ENCODE data around the gene DLGAP4. TPM values are rescaled to one million over a fixed set of nuclear protein-coding genes. Genes with fewer than 3 reads are reported as not detected.
A peak's percentile ranks its signal among the peaks of the same experiment; 100 is the strongest.

Gene DLGAP4
- total and polyA plus RNA-seq, 9 of the 15 experiments (the other 6 are each of a cell fraction or from before 2014, with no cell fraction given) = 0.31 to 34.1 (median 4.5) TPM

- TF ChIP-seq NR2C2 (CRISPR knock-in tag; IDR thresholded peaks at IDR 0.05) (no peak), NR2C2 (tag; IDR thresholded peaks at IDR 0.05) (0 out of 2 replicates have a peak, but pooled peaks have one; percentile 13), POLR2AphosphoS2 (IDR thresholded peaks at IDR 0.05; ENCODE audit: low read length) (no peak), TAF1 (IDR thresholded peaks at IDR 0.05; ENCODE audit: control insufficient read depth, extremely low read depth, insufficient read depth, low read length, severe bottlenecking) (no peak), ZBTB12 (CRISPR knock-in tag; IDR thresholded peaks at IDR 0.05) (no peak), KAT2B (IDR thresholded peaks at IDR 0.05; ENCODE audit: low read depth, low read length) (no peak), U2AF2 (optimal IDR thresholded peaks at IDR 0.05; ENCODE audit: low read depth, low read length) (no peak), FOXP1 (CRISPR knock-in tag; IDR thresholded peaks at IDR 0.05) (no peak), ZNF57 (CRISPR knock-in tag; IDR thresholded peaks at IDR 0.05) (no peak), MCM3 (IDR thresholded peaks at IDR 0.05) (no peak), NFE2L1 (tag; IDR thresholded peaks at IDR 0.05; ENCODE audit: borderline replicate concordance, low read depth) (no peak), CHD2 (IDR thresholded peaks at IDR 0.05; ENCODE audit: low read depth, low read length) (0 out of 2 replicates have a peak, but pooled peaks have one; percentile 7)
- TF ChIP-seq, protein P1, sequence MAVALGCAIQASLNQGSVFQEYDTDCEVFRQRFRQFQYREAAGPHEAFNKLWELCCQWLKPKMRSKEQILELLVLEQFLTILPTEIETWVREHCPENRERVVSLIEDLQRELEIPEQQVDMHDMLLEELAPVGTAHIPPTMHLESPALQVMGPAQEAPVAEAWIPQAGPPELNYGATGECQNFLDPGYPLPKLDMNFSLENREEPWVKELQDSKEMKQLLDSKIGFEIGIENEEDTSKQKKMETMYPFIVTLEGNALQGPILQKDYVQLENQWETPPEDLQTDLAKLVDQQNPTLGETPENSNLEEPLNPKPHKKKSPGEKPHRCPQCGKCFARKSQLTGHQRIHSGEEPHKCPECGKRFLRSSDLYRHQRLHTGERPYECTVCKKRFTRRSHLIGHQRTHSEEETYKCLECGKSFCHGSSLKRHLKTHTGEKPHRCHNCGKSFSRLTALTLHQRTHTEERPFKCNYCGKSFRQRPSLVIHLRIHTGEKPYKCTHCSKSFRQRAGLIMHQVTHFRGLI (CRISPR knock-in tag; IDR thresholded peaks at IDR 0.05) = no peak
- TF ChIP-seq, protein P2, sequence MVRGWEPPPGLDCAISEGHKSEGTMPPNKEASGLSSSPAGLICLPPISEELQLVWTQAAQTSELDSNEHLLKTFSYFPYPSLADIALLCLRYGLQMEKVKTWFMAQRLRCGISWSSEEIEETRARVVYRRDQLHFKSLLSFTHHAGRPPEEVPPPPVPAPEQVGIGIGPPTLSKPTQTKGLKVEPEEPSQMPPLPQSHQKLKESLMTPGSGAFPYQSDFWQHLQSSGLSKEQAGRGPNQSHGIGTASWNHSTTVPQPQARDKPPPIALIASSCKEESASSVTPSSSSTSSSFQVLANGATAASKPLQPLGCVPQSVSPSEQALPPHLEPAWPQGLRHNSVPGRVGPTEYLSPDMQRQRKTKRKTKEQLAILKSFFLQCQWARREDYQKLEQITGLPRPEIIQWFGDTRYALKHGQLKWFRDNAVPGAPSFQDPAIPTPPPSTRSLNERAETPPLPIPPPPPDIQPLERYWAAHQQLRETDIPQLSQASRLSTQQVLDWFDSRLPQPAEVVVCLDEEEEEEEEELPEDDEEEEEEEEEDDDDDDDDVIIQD (CRISPR knock-in tag; IDR thresholded peaks at IDR 0.05) = no peak
- TF ChIP-seq, protein P3, sequence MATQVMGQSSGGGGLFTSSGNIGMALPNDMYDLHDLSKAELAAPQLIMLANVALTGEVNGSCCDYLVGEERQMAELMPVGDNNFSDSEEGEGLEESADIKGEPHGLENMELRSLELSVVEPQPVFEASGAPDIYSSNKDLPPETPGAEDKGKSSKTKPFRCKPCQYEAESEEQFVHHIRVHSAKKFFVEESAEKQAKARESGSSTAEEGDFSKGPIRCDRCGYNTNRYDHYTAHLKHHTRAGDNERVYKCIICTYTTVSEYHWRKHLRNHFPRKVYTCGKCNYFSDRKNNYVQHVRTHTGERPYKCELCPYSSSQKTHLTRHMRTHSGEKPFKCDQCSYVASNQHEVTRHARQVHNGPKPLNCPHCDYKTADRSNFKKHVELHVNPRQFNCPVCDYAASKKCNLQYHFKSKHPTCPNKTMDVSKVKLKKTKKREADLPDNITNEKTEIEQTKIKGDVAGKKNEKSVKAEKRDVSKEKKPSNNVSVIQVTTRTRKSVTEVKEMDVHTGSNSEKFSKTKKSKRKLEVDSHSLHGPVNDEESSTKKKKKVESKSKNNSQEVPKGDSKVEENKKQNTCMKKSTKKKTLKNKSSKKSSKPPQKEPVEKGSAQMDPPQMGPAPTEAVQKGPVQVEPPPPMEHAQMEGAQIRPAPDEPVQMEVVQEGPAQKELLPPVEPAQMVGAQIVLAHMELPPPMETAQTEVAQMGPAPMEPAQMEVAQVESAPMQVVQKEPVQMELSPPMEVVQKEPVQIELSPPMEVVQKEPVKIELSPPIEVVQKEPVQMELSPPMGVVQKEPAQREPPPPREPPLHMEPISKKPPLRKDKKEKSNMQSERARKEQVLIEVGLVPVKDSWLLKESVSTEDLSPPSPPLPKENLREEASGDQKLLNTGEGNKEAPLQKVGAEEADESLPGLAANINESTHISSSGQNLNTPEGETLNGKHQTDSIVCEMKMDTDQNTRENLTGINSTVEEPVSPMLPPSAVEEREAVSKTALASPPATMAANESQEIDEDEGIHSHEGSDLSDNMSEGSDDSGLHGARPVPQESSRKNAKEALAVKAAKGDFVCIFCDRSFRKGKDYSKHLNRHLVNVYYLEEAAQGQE (IDR thresholded peaks at IDR 0.05; ENCODE audit: borderline replicate concordance) = no peak
- TF ChIP-seq, protein P3 (CRISPR knock-in tag; IDR thresholded peaks at IDR 0.05; ENCODE audit: low read depth) = no peak
These were observed 268.4 kb downstream of the DLGAP4 start (continued) for GRCh38 chr20:36574366-36575135.

Measured in K562 (cell line).